H1 (cell line): ENCODE data around the gene MRFAP1.
A peak's percentile ranks its signal among the peaks of the same experiment; 100 is the strongest.

Experiments
- CHD2 ChIP-seq: IDR thresholded peaks from 2 replicates; pipeline ENCODE4 v1.6.1; 2012; ENCODE audit warnings: low read length, improper control_type of control experiment
- EGR1 ChIP-seq: IDR thresholded peaks from 2 replicates; pipeline ENCODE4 v1.6.1; 2011; ENCODE audit warnings: low read depth, low read length, borderline replicate concordance
- JUND ChIP-seq: IDR thresholded peaks from 2 replicates; pipeline ENCODE4 v1.6.1; 2011; ENCODE audit warnings: mild to moderate bottlenecking, improper control_type of control experiment, low read length
- NRF1 ChIP-seq: IDR thresholded peaks from 2 replicates; pipeline ENCODE4 v1.6.1; 2011; ENCODE audit warnings: mild to moderate bottlenecking, low read depth, low read length, improper control_type of control experiment
- POLR2A ChIP-seq, 2 experiments: IDR thresholded peaks; 1 replicate in 1 of 2; 2 replicates in 1 of 2; pipeline ENCODE4 v1.6.1; 2011; ENCODE audit warnings: low read depth in 2 of 2, low read length in 2 of 2, mild to moderate bottlenecking in 2 of 2; ENCODE audit errors: control extremely low read depth in 1 of 2
- POLR2AphosphoS5 ChIP-seq: IDR thresholded peaks from 2 replicates; pipeline ENCODE4 v1.6.1; 2011; ENCODE audit warnings: low read depth, low read length
- RAD21 ChIP-seq, 2 experiments: IDR thresholded peaks in 1 of 2; conservative IDR thresholded peaks in 1 of 2; 2 replicates each; pipeline ENCODE4 v1.6.1; 2011; ENCODE audit warnings: low read depth in 2 of 2, low read length in 2 of 2, improper control_type of control experiment in 1 of 2, inconsistent platforms in 1 of 2, mild to moderate bottlenecking in 1 of 2, moderate library complexity in 1 of 2
- SP1 ChIP-seq: IDR thresholded peaks from 2 replicates; pipeline ENCODE4 v1.6.1; 2011; ENCODE audit warnings: low read depth, low read length
- TAF1 ChIP-seq: IDR thresholded peaks from 2 replicates; pipeline ENCODE4 v1.6.1; 2011; ENCODE audit warnings: mild to moderate bottlenecking, low read depth, low read length
- TF ChIP-seq, protein P1 (sequence below), 3 experiments: IDR thresholded peaks; 1 replicate in 2 of 3; 2 replicates in 1 of 3; pipeline versions ENCODE4 v1.5.1 to v1.6.1; 2011; ENCODE audit warnings: low read length in 3 of 3, mild to moderate bottlenecking in 3 of 3, inconsistent platforms in 2 of 3, low read depth in 1 of 3, moderate library complexity in 1 of 3; ENCODE audit not compliant: insufficient read depth in 1 of 3; ENCODE audit errors: control extremely low read depth in 1 of 3

- TF ChIP-seq POLR2A (IDR thresholded peaks at IDR 0.05; ENCODE audit: control extremely low read depth in 1 of 2, low read depth in 2 of 2, low read length in 2 of 2) = no peak
- no peak for TF ChIP-seq SP1
- no peak for TF ChIP-seq TAF1
- no peak for TF ChIP-seq NRF1
- TF ChIP-seq EGR1 = no peak
- TF ChIP-seq JUND = no peak
- TF ChIP-seq, protein P1, sequence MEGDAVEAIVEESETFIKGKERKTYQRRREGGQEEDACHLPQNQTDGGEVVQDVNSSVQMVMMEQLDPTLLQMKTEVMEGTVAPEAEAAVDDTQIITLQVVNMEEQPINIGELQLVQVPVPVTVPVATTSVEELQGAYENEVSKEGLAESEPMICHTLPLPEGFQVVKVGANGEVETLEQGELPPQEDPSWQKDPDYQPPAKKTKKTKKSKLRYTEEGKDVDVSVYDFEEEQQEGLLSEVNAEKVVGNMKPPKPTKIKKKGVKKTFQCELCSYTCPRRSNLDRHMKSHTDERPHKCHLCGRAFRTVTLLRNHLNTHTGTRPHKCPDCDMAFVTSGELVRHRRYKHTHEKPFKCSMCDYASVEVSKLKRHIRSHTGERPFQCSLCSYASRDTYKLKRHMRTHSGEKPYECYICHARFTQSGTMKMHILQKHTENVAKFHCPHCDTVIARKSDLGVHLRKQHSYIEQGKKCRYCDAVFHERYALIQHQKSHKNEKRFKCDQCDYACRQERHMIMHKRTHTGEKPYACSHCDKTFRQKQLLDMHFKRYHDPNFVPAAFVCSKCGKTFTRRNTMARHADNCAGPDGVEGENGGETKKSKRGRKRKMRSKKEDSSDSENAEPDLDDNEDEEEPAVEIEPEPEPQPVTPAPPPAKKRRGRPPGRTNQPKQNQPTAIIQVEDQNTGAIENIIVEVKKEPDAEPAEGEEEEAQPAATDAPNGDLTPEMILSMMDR (IDR thresholded peaks at IDR 0.05; ENCODE audit: control extremely low read depth in 1 of 3, insufficient read depth in 1 of 3, low read depth in 1 of 3, low read length in 3 of 3) = peak in 2 of 3 experiments; percentile 19 to 31; a peak in 1 of 4 replicates
- TF ChIP-seq RAD21 (IDR thresholded peaks at IDR 0.05 in 1 of 2, conservative IDR thresholded peaks at IDR 0.05 in 1 of 2; ENCODE audit: low read depth in 2 of 2, low read length in 2 of 2) = no peak; a peak in 1 of 4 replicates
- no peak for TF ChIP-seq POLR2AphosphoS5
- TF ChIP-seq CHD2 = no peak
These were observed 19.5 kb upstream of the MRFAP1 start for GRCh38 chr4:6620891-6621555.
